Measurements from ENCODE around the gene DERL3.
A peak's percentile ranks its signal among the peaks of the same experiment; 100 is the strongest.

Gene DERL3

DNA sequence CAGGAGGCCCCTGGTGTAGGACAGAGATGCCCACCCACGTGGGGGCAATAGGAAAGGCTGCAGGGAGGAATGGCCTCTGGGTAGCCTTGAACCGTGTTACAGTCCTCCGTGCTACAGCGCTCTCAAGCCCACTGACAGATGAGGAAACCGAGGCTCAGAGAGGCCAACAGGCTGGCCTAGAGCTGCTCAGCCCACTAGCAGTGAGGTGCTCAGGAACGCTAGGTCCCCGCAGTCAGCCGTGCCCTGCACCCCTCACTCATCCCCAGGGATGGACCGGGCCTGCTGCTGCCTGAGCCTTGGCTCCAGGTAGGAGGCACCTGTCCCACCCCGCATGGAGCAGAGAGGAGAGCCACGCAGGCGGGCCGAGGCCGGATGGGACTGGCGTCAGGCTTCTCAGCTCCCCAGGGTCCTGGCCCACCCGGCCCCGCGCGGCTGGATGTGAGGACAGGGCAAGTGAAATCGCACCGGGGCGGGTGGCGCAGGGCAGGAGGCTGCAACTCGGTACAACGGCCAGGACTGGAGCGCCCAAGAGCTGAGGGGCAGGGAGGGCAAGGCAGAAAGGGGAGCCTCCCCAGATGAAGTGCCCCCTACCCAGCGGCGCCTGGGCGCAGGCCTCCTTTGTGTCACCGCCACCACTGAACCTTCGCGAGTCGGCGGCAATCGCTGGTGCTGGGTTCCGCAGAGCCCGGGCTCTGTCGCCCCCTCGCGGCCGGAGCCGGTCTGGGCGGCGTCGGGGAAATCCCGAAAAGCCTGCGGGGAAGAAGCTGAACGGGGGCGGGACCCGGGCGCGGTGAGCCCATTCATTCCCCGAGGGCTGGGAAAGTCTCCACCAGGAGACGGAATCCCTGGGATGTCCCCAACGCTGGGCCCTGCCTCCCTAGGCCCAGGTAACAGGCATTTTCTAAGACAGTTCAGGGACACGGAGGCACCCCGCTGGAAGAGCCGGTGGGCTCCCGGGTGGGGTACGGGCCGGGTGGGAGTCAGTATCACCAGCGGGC, 10.5 kb upstream of the DERL3 start:
- H4K20me1 ChIP-seq (ENCODE audit: insufficient read depth) = no peaks in the 10 kb centered on the region
- no peaks in the 10 kb centered on the region for H3K27me3 ChIP-seq (ENCODE audit: insufficient read depth, low read depth)
- no peak overlapping the region for H3K4me3 ChIP-seq (IDR thresholded peaks at IDR 0.05; ENCODE audit: insufficient read depth, low read depth, low read length)
- peak overlapping the region; percentile 45; the same call in 1 of the 2 replicates for H3K9ac ChIP-seq
- peak overlapping the region; percentile 31; the same call in 1 of the 2 replicates for H2AFZ ChIP-seq (ENCODE audit: low read depth)
- no peaks in the 10 kb centered on the region for H3K79me2 ChIP-seq (ENCODE audit: insufficient read depth, low read depth)
- H3K36me3 ChIP-seq (ENCODE audit: insufficient read depth) = no peaks in the 10 kb centered on the region
- H3K27ac ChIP-seq = peak overlapping the region; percentile 100
- TF ChIP-seq, protein P1, sequence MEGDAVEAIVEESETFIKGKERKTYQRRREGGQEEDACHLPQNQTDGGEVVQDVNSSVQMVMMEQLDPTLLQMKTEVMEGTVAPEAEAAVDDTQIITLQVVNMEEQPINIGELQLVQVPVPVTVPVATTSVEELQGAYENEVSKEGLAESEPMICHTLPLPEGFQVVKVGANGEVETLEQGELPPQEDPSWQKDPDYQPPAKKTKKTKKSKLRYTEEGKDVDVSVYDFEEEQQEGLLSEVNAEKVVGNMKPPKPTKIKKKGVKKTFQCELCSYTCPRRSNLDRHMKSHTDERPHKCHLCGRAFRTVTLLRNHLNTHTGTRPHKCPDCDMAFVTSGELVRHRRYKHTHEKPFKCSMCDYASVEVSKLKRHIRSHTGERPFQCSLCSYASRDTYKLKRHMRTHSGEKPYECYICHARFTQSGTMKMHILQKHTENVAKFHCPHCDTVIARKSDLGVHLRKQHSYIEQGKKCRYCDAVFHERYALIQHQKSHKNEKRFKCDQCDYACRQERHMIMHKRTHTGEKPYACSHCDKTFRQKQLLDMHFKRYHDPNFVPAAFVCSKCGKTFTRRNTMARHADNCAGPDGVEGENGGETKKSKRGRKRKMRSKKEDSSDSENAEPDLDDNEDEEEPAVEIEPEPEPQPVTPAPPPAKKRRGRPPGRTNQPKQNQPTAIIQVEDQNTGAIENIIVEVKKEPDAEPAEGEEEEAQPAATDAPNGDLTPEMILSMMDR (conservative IDR thresholded peaks at IDR 0.05; ENCODE audit: low read depth, low read length) = peak; percentile 85
- peak overlapping the region; percentile 99 for H3K4me2 ChIP-seq
- H3K4me1 ChIP-seq (ENCODE audit: low read depth, poor library complexity, severe bottlenecking) = peaks cover 57% of the 10 kb centered on the region

DNA sequence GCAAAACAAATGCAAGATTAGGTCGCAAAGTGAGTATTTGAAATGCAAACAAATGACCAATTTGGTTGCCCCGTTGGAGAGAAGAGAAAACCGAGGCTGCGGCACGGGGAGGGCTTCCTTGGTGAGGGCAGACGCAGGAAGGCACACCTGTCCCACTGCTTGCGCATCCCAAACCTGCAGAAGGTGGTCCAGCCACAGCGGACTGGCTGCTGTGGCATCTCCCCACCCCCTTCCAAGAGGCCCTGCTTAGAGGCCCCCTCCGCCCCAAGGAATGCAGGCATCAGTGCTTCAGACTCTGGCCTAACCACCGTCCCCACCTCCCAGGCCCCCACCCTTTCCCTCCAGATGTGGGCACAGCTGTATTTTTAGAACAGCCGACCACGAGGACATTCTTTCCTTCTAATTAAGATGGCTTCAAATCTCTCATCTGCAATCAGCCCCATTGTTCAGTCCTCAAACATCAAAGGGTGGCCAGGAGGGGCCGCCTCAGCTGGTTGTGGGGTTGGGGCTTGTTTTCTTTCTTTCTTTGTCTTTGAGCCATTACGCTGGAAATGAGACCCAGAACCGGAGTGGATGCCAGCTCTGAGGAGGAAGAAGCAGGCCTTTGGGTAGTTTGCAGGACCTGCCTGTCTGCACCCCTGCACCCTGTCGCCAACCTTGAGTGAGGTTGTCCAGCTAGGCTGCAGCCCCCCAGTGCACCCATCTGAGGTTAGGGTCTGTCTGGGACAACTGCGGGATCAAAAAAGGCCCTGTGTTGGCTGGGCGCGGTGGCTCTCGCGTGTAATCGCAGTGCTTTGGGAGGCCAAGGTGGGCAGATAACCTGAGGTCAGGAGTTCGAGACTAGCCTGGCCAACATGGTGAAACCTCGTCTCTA, 9.4 kb upstream of the DERL3 start:
- H2AFZ ChIP-seq (ENCODE audit: low read depth) = no peak overlapping the region
- H3K9ac ChIP-seq = peak overlapping the region; percentile 90
- no peaks in the 10 kb centered on the region for H3K79me2 ChIP-seq (ENCODE audit: insufficient read depth, low read depth)
- H3K36me3 ChIP-seq (ENCODE audit: insufficient read depth) = no peaks in the 10 kb centered on the region
- H3K4me3 ChIP-seq (IDR thresholded peaks at IDR 0.05; ENCODE audit: insufficient read depth, low read depth, low read length) = no peak overlapping the region
- H3K27ac ChIP-seq = peak overlapping the region; percentile 100
- peak overlapping the region; percentile 99 for H3K4me2 ChIP-seq
- H3K27me3 ChIP-seq (ENCODE audit: insufficient read depth, low read depth) = no peaks in the 10 kb centered on the region
- no peaks in the 10 kb centered on the region for H4K20me1 ChIP-seq (ENCODE audit: insufficient read depth)
- peaks cover 68% of the 10 kb centered on the region for H3K4me1 ChIP-seq (ENCODE audit: low read depth, poor library complexity, severe bottlenecking)
- TF ChIP-seq, protein P1 (conservative IDR thresholded peaks at IDR 0.05; ENCODE audit: low read depth, low read length) = no peak

DNA sequence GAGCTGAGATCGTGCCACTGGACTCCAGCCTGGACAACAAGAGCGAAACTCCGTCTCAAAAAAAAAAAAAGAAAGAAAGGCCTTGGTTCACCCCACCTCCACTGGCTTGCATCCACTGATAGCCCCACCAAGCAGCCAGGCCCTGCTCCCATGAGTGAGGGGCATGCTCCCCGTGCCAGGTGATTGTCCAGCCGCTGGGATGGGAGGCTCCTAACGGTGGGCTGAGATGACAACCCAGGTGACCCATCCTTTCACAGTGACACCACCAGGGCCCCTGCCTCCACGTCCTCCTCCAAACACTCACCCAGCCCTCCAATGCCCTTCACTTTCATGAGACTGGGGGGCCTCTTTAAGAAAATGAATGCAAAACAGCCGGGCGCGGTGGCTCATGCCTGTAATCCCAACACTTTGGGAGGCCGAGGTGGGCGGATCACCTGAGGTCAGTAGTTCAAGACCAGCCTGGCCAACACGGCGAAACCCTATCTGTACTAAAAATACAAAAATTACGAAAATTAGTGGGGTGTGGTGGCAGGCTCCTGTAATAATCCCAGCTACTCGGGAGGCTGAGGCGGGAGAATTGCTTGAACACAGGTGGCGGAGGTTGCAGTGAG, 8.6 kb upstream of the DERL3 start:
- Histone ChIP-seq H3K36me3 (ENCODE audit: insufficient read depth) (no peaks in the 10 kb centered on the region), H3K79me2 (ENCODE audit: insufficient read depth, low read depth) (no peaks in the 10 kb centered on the region), H3K27me3 (ENCODE audit: insufficient read depth, low read depth) (no peaks in the 10 kb centered on the region), H3K4me2 (peak overlapping the region; percentile 99), H3K4me1 (ENCODE audit: low read depth, poor library complexity, severe bottlenecking) (peaks cover 76% of the 10 kb centered on the region), H3K9ac (peak overlapping the region; percentile 90), H3K4me3 (IDR thresholded peaks at IDR 0.05; ENCODE audit: insufficient read depth, low read depth, low read length) (no peak overlapping the region), H3K27ac (peak overlapping the region; percentile 100), H4K20me1 (ENCODE audit: insufficient read depth) (no peaks in the 10 kb centered on the region), H2AFZ (ENCODE audit: low read depth) (no peak overlapping the region)
- TF ChIP-seq, protein P1 (conservative IDR thresholded peaks at IDR 0.05; ENCODE audit: low read depth, low read length) = no peak

DNA sequence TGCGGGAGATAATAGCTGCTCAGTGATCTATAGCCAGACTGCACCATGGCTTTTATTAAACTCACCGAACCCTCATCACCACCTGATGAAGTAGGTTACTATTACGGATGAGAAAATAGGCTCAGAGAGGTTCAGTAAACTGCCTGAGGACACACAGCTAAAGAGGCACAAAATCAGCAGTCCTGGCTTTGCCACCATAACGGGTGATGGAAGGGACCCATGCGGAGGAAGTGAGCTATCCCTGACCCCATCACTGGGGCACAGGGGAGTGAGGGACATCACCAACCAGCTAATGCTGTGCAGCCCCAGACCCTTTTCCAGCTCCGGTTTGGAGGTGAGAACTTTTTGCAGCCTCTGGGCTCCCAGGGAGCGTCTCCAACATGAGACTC, 7.3 kb upstream of the DERL3 start:
- TF ChIP-seq, protein P1 (conservative IDR thresholded peaks at IDR 0.05; ENCODE audit: low read depth, low read length) = no peak
- H2AFZ ChIP-seq (ENCODE audit: low read depth) = no peak overlapping the region
- no peaks in the 10 kb centered on the region for H3K36me3 ChIP-seq (ENCODE audit: insufficient read depth)
- peak overlapping the region; percentile 100 for H3K27ac ChIP-seq
- H3K4me1 ChIP-seq (ENCODE audit: low read depth, poor library complexity, severe bottlenecking) = peaks cover 89% of the 10 kb centered on the region
- no peaks in the 10 kb centered on the region for H4K20me1 ChIP-seq (ENCODE audit: insufficient read depth)
- H3K9ac ChIP-seq = peak overlapping the region; percentile 90; the same call in 1 of the 2 replicates
- H3K27me3 ChIP-seq (ENCODE audit: insufficient read depth, low read depth) = no peaks in the 10 kb centered on the region
- H3K79me2 ChIP-seq (ENCODE audit: insufficient read depth, low read depth) = no peaks in the 10 kb centered on the region
- H3K4me2 ChIP-seq = peak overlapping the region; percentile 99
- no peak overlapping the region for H3K4me3 ChIP-seq (IDR thresholded peaks at IDR 0.05; ENCODE audit: insufficient read depth, low read depth, low read length)

All from KMS-11 (cell line).